Loucy (cell line): ENCODE measurements around the gene TBCE.

Experiments used
- EZH2phosphoT487 ChIP-seq: fragments of 200-600 bp; IDR thresholded peaks from 2 replicates; pipeline ENCODE4 v1.6.1; 2018; ENCODE audit warnings: antibody characterized with exemption, mild to moderate bottlenecking, moderate library complexity, borderline replicate concordance
- TF ChIP-seq, protein P1 (sequence below): fragments of 200-600 bp; sonication (generic); conservative IDR thresholded peaks from 2 replicates; pipeline ENCODE4 v1.5.1; 2014; ENCODE audit warnings: mild to moderate bottlenecking, antibody characterized with exemption, low read length

DNA sequence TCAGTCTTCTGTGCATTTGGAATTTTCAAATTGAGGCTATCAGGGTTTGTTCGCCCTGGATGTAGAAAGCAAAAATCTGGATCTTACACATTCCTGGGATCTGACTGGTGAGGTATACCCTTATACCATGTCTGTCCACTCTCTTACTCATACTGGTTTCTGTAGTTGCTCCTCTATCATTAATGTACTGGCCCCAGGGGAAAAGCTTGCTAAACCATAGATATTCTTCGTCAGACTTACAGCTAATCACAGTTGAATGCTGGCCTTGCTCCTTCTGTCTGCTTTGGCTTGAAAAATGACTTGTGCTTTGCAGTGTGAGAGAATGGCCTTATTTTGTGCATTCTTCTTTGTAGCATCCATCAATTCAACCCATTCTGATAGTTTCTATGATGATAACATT, 30.5 kb downstream of the TBCE start:
- TF ChIP-seq, protein P1, sequence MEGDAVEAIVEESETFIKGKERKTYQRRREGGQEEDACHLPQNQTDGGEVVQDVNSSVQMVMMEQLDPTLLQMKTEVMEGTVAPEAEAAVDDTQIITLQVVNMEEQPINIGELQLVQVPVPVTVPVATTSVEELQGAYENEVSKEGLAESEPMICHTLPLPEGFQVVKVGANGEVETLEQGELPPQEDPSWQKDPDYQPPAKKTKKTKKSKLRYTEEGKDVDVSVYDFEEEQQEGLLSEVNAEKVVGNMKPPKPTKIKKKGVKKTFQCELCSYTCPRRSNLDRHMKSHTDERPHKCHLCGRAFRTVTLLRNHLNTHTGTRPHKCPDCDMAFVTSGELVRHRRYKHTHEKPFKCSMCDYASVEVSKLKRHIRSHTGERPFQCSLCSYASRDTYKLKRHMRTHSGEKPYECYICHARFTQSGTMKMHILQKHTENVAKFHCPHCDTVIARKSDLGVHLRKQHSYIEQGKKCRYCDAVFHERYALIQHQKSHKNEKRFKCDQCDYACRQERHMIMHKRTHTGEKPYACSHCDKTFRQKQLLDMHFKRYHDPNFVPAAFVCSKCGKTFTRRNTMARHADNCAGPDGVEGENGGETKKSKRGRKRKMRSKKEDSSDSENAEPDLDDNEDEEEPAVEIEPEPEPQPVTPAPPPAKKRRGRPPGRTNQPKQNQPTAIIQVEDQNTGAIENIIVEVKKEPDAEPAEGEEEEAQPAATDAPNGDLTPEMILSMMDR: no peak
- no peak for TF ChIP-seq EZH2phosphoT487
